NCI-H2107 (cell line): Measurements from ENCODE around the gene COX10.

Experiments
- DNase-seq: peaks from one replicate; lab custom pipeline; 2025; lab: John Stamatoyannopoulos, UW

The COX10 gene

DNA sequence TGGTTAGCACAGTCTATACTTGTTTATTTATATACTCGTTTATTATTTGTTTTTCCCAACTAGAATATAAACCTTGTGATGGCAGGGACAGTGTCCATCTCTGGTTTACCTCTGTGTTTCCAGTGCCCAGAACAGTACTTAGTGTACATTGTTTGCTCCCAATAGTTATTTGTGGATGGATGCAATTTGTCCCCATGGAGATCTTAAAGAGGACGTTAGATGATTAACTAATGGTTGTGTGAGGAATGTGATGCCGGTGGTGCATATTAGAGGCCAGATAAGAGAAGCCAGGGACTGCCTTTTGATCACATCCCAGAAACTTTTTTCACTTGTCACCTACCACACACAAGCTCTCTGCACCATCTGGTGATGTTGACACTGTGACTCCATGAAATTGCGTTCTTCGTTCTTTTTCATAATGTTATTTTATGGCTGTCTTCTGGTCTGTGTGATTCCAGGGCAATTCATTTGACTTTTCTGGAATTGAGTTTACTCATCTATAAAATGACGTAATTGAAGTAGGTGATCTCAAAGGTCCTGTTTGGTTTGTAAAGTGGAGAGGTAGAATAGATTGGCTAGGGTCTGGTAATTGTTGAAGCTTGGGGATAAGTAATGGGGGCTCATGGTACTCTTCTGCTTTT, 1.2 kb downstream of the COX10 start:
- DNase-seq: no peak

DNA sequence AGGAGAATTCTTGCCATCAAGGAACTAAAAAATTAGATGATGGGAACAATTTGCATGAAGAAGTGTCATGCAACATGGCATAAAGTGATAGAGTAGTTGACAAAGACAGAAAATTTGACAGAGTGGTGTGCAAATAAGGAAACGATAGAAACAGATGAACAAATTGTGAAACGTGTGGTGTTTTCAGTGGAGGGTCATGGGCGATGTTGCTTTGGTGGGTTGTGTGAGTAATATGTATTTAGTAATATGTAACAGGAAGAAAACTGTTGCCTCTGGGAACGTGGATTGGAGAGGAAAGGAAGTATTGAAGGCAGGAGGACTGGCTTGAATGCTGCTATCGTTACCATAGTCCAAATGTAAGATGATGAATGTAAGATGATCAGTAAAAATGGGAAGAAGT, 3.6 kb downstream of the COX10 start:
- DNase-seq: no peak

DNA sequence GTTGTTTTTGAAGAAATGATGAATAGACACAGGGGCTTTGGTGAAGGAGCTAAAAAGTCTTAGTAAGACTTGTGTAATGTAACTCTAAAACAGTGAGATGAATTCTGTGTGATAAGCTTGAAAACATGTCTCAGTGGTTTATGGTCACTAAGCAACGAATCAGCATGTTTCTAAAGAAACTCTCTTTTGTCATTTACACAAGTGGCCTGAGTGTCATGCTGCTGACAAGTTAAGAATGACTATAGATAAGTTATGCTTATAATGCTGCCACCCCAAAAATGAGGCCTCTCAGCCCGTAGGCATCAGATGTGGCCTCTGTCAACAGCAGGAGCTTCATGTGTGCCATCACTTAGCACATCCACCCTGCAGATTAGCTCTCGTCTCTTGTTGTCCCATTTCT, 8.7 kb downstream of the COX10 start:
- DNase-seq: no peak

GRCh38 chr17:14080847-14081251, 11.5 kb downstream of the COX10 start:
- DNase-seq: no peak

- no peak for DNase-seq
Measured at GRCh38 chr17:14082848-14083247, 13.5 kb downstream of the COX10 start.

DNA sequence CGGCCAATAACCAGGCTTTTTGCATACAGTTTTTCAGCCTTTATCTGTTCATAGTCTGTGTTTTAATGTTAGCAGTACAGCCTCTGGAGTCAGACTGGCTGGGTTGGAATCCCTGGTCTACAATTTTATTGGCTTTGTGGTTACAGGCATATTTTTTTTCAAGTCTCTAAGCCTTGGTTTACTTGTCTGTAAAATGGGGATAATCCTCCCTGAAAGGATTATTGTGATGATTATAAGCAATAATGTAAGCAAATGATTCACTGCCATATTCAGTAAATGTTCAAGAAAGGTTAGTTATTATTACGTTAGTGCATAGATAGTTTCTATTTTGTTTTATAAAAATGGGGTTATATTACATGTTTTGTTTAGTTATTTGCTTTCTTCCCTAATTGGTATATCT, 15.7 kb downstream of the COX10 start:
- DNase-seq: no peak

DNA sequence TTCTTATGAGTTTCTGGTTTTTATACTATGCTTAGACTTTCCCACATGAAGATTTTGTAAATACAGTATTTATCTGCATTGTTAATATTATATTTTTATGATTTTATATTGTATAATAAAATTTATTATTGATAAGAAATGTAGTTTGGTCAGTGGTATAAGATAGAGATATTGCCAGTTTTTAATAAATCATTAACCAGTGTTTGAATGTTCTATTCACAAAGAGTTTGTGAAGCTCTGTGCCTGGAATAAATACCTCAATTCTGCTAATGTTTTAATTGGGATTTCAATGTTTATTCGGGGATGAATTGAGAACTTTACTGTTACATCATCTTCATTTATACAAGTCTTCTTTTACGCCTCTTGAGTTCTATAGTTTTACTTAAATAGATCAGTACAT, 16.9 kb downstream of the COX10 start:
- no peak for DNase-seq

DNA sequence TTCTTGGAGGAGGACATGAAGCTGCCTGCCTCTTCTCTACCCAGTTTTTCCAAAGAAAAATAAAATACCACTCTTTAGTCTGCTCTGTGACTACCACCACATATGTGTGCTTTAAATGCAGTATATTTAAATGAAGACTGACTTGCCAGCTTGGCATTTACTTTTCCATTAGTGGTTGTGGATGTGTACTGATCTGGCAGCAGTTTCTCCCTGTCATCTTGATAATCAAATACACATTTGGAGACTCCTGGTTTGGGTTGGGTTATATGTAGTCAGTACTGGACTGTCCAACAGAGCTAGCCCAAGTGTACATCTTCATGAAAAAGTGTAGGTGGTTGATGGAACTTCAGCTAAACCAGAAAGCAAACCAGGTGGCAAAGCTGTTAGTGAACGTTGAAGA, 19.9 kb downstream of the COX10 start:
- no peak for DNase-seq

- no peak for DNase-seq
Measured at GRCh38 chr17:14091367-14091766, 22.1 kb downstream of the COX10 start.

- DNase-seq: no peak
Measured at GRCh38 chr17:14092808-14093207, 23.5 kb downstream of the COX10 start.

DNA sequence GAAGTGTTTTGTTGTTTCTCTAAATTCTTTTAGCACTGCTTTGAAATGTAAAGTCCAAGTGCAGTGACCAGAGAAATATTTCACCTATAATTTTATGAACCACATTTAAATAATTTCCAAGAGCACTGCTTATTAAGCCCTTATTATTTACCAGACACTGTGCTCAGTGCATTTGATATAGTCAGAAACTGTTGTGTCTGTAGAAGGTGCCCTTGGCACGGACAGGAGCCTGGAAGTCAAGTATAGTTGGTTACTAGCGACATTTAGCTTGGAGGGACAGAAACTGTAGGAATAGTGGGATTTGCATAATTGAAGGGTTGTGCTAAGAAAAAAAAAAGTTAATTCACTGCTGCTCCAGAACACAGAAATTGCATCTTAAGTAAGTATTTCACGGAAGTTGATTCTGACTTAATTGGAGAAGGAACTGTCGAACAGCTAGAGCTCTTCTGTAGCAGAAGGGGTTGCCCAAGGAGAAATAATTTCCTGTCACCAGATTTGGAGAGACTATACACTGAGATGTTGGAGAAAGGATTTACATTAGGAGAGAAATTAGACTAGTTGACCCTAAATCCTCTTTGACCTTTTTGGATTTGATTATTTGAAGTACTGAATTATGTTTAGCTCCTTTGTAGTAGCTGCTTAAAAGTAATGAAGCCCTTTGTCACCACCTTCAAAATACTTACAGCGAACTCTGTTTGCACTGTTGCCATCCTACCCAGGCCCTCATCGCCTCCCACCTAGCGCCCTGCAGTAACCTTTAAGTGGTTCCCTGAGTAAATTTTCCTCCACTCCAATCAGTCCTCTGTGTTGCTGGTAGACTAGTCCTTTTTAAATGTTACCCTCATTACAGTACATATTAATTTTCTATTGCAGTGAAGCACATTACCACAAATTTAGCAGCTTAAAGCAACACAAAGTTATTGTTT, 25.6 kb downstream of the COX10 start:
- DNase-seq: no peak

DNA sequence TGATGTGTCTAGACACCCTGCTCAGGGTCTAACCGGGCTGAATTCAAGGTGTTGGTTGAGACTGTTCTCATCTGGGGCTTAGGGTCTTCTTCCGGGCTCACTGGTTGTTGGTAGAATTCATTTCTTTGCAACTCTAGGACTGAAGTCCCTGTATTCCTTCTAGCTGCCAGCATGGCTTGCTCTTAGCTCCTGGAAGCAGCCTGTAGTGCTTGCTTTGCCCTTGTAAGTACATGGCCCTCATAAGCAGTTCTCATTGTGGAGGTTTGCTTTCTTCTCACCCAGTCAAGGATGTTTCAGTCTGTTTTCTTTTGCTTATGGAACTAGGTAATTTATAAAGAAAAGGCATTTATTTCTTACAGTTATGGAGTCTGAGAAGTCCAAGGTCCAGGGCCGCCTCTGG, 26.3 kb downstream of the COX10 start:
- no peak for DNase-seq

- DNase-seq: no peak
Measured at GRCh38 chr17:14098246-14098645, 28.9 kb downstream of the COX10 start.

DNA sequence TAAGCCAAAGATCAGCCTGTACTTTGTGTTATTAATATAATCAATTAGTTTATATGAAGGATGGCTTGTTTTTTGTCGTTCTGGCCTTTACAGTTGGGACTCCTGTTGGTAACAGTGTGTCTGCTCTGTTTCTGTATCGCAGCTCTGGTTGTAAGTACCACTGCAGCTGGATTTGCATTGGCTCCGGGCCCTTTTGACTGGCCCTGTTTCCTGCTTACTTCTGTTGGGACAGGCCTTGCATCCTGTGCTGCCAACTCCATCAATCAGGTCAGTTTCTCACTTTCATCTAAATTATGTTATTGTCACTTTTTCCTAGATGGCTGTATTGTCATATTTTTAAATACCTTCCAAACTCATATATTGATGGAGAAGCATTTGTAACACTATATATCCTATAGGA, 32.7 kb downstream of the COX10 start:
- DNase-seq: no peak

GRCh38 chr17:14103836-14104235, 34.5 kb downstream of the COX10 start:
- DNase-seq: no peak

- no peak for DNase-seq
Measured at GRCh38 chr17:14104734-14105133, 35.4 kb downstream of the COX10 start.

- DNase-seq: no peak
Measured at GRCh38 chr17:14107889-14108288, 38.6 kb downstream of the COX10 start.

GRCh38 chr17:14112407-14112806, 43.1 kb downstream of the COX10 start:
- no peak for DNase-seq

GRCh38 chr17:14113137-14113536, 43.8 kb downstream of the COX10 start:
- no peak for DNase-seq

- no peak for DNase-seq
Measured at GRCh38 chr17:14116263-14117024, 47.1 kb downstream of the COX10 start.

DNA sequence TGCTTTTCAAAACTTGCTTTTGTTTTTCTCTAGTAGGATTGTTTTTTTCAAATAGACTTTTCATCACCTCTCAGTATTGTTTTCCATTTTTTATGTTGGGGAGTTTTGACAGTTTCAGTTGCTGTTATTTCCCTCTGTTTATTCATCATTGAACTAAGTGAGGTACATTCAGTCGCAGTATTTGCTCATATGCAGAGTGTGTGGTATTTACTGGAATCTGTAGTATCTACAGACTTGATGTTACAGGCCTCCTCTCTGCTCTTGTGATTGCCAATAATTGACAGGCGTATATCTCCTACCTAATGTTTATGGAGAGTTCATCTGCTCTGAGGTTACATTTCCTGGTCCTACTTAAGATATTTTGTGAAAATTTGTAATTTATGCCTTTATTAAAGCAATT, 49.6 kb downstream of the COX10 start:
- no peak for DNase-seq

DNA sequence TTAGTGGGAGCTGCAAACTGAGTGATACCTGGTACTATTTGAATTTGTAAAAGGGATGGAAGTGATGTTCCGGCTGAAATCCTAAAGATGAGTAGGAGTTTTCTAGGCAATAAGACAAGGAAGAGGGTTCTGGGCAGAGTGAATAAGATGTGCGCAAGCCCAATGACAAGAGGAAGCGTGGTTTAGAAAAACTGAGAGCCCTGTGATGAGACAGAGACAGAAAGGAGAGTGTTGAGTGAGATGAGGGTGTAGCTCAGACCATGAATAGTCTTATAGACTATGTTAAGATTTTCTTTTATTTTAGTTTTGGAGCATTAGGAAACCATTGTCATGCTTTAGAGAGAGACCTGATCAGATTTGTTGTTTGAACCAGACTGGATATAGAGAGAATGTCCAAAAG, 50.2 kb downstream of the COX10 start:
- DNase-seq: no peak

DNA sequence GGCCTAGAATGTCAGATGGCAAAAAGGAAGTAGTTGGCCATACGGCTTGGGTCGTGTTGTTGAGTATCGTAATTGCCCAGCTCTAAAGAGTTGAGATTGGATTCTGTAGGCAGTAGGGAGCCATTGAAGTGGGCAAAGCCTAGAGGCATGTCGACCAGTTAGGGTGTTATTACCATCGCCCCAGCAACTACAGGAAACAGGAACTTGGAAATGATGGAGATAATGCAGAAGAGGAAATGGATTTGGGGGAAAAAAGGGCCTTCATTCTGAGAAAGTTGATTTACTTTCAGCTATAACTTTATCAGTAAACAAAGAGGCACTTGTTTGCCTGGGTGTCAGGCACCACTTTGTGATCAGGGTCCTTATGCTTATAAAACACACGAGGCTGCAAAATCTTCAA, 52.6 kb downstream of the COX10 start:
- DNase-seq: no peak
